ENCODE measurements around the gene HOXD11. TPM values are rescaled to one million over a fixed set of nuclear protein-coding genes. Genes with fewer than 3 reads are reported as not detected.

HOXD11 gene
- total RNA-seq, 1 donor from 2014 or later = 16.3 TPM

GRCh38 chr2:176071330-176072291 lies 35.5 kb upstream of the HOXD11 start:
- TF ChIP-seq CTCF (IDR thresholded peaks at IDR 0.05; ENCODE audit: insufficient read depth, low read length, poor library complexity, severe bottlenecking) = no peak
- no peak for DNase-seq (ENCODE audit: low read depth)
- Histone ChIP-seq H3K27me3 (ENCODE audit: control insufficient read depth, insufficient read depth, low read length) (peaks cover 98% of the 10 kb centered on the region), H3K36me3 (ENCODE audit: control insufficient read depth, insufficient read depth, low read length) (no peaks in the 10 kb centered on the region), H3K4me3 (ENCODE audit: low read depth, low read length) (no peak overlapping the region)

- H3K27me3 ChIP-seq (ENCODE audit: control insufficient read depth, insufficient read depth, low read length) = peaks cover 98% of the 10 kb centered on the region
- no peak overlapping the region for H3K4me3 ChIP-seq (ENCODE audit: low read depth, low read length)
- DNase-seq (ENCODE audit: low read depth) = no peak
- no peaks in the 10 kb centered on the region for H3K36me3 ChIP-seq (ENCODE audit: control insufficient read depth, insufficient read depth, low read length)
- TF ChIP-seq CTCF (IDR thresholded peaks at IDR 0.05; ENCODE audit: insufficient read depth, low read length, poor library complexity, severe bottlenecking) = no peak
Observed at GRCh38 chr2:176072292-176072669, 34.8 kb upstream of the HOXD11 start.

GRCh38 chr2:176072951-176073904 lies 33.9 kb upstream of the HOXD11 start:
- Histone ChIP-seq H3K4me3 (ENCODE audit: low read depth, low read length) (no peak overlapping the region), H3K27me3 (ENCODE audit: control insufficient read depth, insufficient read depth, low read length) (peaks cover 91% of the 10 kb centered on the region), H3K36me3 (ENCODE audit: control insufficient read depth, insufficient read depth, low read length) (no peaks in the 10 kb centered on the region)
- no peak for TF ChIP-seq CTCF (IDR thresholded peaks at IDR 0.05; ENCODE audit: insufficient read depth, low read length, poor library complexity, severe bottlenecking)
- DNase-seq (ENCODE audit: low read depth) = no peak

- no peak for DNase-seq (ENCODE audit: low read depth)
- no peak for TF ChIP-seq CTCF (IDR thresholded peaks at IDR 0.05; ENCODE audit: insufficient read depth, low read length, poor library complexity, severe bottlenecking)
- Histone ChIP-seq H3K4me3 (ENCODE audit: low read depth, low read length) (no peak overlapping the region), H3K27me3 (ENCODE audit: control insufficient read depth, insufficient read depth, low read length) (peaks cover 91% of the 10 kb centered on the region), H3K36me3 (ENCODE audit: control insufficient read depth, insufficient read depth, low read length) (no peaks in the 10 kb centered on the region)
Observed at GRCh38 chr2:176074919-176075425, 32.1 kb upstream of the HOXD11 start.

GRCh38 chr2:176075481-176075880 lies 31.6 kb upstream of the HOXD11 start:
- H3K36me3 ChIP-seq (ENCODE audit: control insufficient read depth, insufficient read depth, low read length) = no peaks in the 10 kb centered on the region
- no peak for DNase-seq (ENCODE audit: low read depth)
- no peak for TF ChIP-seq CTCF (IDR thresholded peaks at IDR 0.05; ENCODE audit: insufficient read depth, low read length, poor library complexity, severe bottlenecking)
- no peak overlapping the region for H3K4me3 ChIP-seq (ENCODE audit: low read depth, low read length)
- H3K27me3 ChIP-seq (ENCODE audit: control insufficient read depth, insufficient read depth, low read length) = peaks cover 89% of the 10 kb centered on the region
